Prostate gland (tissue), 1 donor: Measurements from ENCODE around the gene CD80.

Experiments
- POLR2A ChIP-seq: fragments of 450-650 bp; IDR thresholded peaks from one replicate; pipeline ENCODE4 v1.6.1; 2016; ENCODE audit warnings: antibody characterized with exemption, mild to moderate bottlenecking
- POLR2AphosphoS5 ChIP-seq: sonication (generic); formaldehyde crosslinking; IDR thresholded peaks from one replicate; pipeline ENCODE4 v1.6.1; 2017; ENCODE audit warnings: antibody characterized with exemption

GRCh38 chr3:119594066-119594465 lies 34.7 kb upstream of the CD80 start:
- TF ChIP-seq POLR2AphosphoS5 (no peak), POLR2A (no peak)
